Neural crest cell (in vitro differentiated cells): ENCODE measurements around the gene ADARB1. TPM values are rescaled to one million over a fixed set of nuclear protein-coding genes. Genes with fewer than 3 reads are reported as not detected.

Experiments
- DNase-seq: peaks from one replicate; pipeline ENCODE4 v3.0.0; 2021; ENCODE audit warnings: low read depth, mixed read lengths, low spot score
- H3K27ac Mint-ChIP-seq: one replicate; pipeline ENCODE4 v1.8.0; 2021; ENCODE audit warnings: mild to moderate bottlenecking, mixed read lengths; ENCODE audit not compliant: unreplicated experiment
- H3K27me3 Mint-ChIP-seq: 2 replicates; pipeline ENCODE4 v1.8.0; 2021; ENCODE audit warnings: low read depth, mild to moderate bottlenecking, mixed read lengths
- H3K36me3 Mint-ChIP-seq: 2 replicates; pipeline ENCODE4 v1.8.0; 2021; ENCODE audit warnings: low read depth, mild to moderate bottlenecking, mixed read lengths
- H3K4me1 Mint-ChIP-seq: 2 replicates; pipeline ENCODE4 v1.8.0; 2021; ENCODE audit warnings: mixed read lengths
- H3K4me3 Mint-ChIP-seq: one replicate; pipeline ENCODE4 v1.8.0; 2021; ENCODE audit warnings: mild to moderate bottlenecking, mixed read lengths
- H3K9me3 Mint-ChIP-seq: 2 replicates; pipeline ENCODE4 v1.8.0; 2021; ENCODE audit warnings: mixed read lengths
- total RNA-seq: library from RNA; stranded (reverse); gene quantifications from 2 replicates; pipeline ENCODE4 v1.2.1, GENCODE V29; 2021
- TF ChIP-seq, protein P1 (sequence below): fragments of 200-600 bp; sonication (generic); conservative IDR thresholded peaks from 2 replicates; pipeline ENCODE4 v1.5.0; 2021; ENCODE audit warnings: antibody characterized with exemption, mild to moderate bottlenecking

Gene ADARB1
- total RNA-seq, 1 donor from 2014 or later: 21.0 TPM

DNA sequence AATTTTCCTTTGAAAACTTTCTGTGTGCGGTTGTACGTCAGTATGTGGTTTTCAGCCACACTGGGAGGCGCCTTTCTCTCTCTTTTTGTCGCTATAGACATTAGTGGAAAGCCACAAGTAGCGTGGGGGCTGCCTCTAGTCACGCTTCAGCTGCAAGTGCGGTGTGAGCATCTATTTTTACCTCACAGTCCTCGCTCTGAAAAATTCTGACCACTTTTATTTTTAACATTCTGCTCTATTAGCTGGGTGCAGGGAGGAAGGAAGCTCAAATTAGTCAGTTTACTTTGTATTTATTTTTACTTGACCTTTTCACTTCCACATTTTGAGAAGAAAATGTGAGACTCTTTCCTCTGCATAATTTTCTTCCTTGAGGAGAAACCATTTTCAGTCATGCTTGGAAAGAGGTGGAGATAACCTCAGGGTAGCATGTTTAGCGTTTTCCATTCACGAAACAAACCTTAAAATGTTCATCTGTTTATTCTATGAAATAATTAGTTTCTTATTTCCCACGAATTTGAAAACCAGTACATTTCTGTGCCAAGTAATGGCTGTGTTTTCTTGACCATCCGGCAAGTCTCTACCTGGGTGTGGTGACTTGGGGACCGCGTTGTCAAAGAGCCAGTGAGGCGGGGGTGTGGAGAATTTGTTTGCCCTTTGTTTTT lies 35.6 kb downstream of the ADARB1 start:
- Mint-ChIP-seq H3K4me1 (peaks cover 21% of the 10 kb centered on the region), H3K36me3 (no peaks in the 10 kb centered on the region), H3K27me3 (no peaks in the 10 kb centered on the region), H3K4me3 (no peak overlapping the region), H3K9me3 (no peaks in the 10 kb centered on the region), H3K27ac (no peak overlapping the region)
- DNase-seq: no peak
- TF ChIP-seq, protein P1, sequence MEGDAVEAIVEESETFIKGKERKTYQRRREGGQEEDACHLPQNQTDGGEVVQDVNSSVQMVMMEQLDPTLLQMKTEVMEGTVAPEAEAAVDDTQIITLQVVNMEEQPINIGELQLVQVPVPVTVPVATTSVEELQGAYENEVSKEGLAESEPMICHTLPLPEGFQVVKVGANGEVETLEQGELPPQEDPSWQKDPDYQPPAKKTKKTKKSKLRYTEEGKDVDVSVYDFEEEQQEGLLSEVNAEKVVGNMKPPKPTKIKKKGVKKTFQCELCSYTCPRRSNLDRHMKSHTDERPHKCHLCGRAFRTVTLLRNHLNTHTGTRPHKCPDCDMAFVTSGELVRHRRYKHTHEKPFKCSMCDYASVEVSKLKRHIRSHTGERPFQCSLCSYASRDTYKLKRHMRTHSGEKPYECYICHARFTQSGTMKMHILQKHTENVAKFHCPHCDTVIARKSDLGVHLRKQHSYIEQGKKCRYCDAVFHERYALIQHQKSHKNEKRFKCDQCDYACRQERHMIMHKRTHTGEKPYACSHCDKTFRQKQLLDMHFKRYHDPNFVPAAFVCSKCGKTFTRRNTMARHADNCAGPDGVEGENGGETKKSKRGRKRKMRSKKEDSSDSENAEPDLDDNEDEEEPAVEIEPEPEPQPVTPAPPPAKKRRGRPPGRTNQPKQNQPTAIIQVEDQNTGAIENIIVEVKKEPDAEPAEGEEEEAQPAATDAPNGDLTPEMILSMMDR: no peak

DNA sequence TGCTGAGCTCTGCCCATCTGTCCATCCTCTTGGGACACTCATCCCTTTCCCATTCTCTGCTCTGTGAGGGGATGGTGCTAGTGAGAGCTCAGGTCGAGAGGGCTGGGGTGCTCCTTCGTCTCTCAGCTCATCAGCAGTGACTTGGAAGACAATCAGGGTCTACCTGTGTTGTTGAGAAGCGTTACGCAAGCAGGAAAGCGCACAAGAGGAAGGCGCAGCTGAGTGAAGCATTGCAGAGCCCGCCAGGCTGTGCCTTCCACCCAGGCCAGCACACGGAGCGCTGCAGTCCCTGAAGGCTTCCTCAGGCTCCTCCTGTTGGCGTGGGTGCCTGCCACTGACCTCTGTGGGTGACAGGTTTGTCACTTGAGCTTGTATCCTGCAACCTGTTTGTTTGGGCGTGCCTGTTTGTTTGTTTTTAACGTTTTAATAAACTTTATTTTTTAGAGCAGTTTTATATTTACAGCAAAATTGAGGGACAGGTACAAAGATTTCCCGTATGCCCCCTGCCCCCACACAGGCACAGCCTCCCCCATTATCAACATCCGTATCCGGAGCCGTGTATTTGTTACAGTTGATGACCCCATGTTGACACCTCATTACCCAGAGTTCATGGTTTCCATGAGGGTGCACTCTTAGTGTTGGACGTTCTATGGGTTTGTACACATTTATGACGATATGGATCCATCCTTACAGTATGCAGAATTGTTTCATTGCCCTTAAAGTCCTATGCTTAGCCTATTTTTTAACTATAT lies 36.7 kb downstream of the ADARB1 start:
- Mint-ChIP-seq H3K4me3 (no peak overlapping the region), H3K27ac (no peak overlapping the region), H3K36me3 (no peaks in the 10 kb centered on the region), H3K9me3 (no peaks in the 10 kb centered on the region), H3K4me1 (peaks cover 13% of the 10 kb centered on the region), H3K27me3 (no peaks in the 10 kb centered on the region)
- TF ChIP-seq, protein P1: no peak
- DNase-seq: no peak

DNA sequence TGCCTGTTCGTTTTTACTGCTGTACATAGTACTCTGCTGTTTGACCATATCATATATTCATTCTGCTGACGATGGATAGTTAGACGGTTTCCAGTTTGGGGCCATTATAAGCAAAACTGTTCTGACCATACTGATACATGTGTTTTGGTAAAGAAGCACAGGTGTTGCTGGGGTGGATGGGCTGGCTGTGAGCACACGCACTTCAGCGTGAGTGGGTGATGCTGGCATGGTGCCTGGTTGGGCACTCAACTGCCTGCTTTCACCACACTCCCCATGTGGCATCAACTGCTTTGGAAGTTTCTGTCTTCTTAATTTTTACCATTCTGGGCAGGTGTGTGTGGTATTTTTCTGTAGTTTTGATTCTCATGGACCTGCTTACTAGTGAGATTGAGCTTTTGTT lies 37.3 kb downstream of the ADARB1 start:
- Mint-ChIP-seq H3K9me3 (no peaks in the 10 kb centered on the region), H3K27ac (no peak overlapping the region), H3K4me1 (peaks cover 8% of the 10 kb centered on the region), H3K36me3 (no peaks in the 10 kb centered on the region), H3K27me3 (no peaks in the 10 kb centered on the region), H3K4me3 (no peak overlapping the region)
- no peak for DNase-seq
- TF ChIP-seq, protein P1: no peak

DNA sequence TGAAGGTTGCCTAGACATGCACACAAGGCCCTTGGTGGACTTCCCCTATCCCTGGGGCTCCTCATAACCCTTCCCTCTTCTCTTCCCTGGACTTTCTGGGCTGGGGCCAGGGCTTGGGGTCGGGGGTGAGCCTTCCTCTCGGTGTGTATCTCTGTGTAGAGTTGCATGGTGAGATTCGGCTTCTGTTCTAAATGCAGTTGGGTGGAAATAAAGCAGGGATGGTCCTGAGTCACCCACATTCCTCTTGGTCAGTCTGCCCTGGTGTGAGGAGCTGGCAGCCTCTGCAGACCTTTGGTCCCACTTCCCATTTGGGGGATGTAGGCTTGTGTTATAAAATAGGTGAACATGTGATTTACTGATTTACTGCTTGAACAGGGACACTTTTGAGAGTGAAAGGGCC lies 38.0 kb downstream of the ADARB1 start:
- H3K4me1 Mint-ChIP-seq: peaks cover 6% of the 10 kb centered on the region
- TF ChIP-seq, protein P1: no peak
- H3K27ac Mint-ChIP-seq: peak overlapping the region; percentile 57
- no peak overlapping the region for H3K4me3 Mint-ChIP-seq
- no peak for DNase-seq
- no peaks in the 10 kb centered on the region for H3K9me3 Mint-ChIP-seq
- no peaks in the 10 kb centered on the region for H3K27me3 Mint-ChIP-seq
- no peaks in the 10 kb centered on the region for H3K36me3 Mint-ChIP-seq

DNA sequence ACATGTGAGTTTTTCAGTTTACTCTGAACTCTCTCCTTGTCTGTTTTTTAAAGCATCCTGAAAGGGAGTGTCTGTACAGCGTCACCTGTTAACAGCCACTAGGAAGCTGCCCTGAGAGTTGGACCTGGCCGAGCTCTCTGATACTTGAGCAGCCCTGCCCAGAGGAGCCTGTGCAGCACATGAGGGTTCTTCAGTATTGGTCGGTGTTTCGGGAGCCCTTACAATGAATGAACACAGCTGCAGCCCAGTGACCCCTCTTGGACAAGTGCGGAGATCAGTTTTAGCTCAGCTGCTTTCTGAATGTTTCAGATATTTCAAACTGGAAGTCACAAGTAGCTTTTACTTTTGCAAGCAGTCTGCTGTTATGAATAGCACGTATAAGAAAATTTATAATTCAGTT lies 39.2 kb downstream of the ADARB1 start:
- no peak for DNase-seq
- H3K9me3 Mint-ChIP-seq: no peaks in the 10 kb centered on the region
- no peaks in the 10 kb centered on the region for H3K27me3 Mint-ChIP-seq
- no peaks in the 10 kb centered on the region for H3K36me3 Mint-ChIP-seq
- H3K4me3 Mint-ChIP-seq: no peak overlapping the region
- peaks cover 6% of the 10 kb centered on the region for H3K4me1 Mint-ChIP-seq
- H3K27ac Mint-ChIP-seq: no peak overlapping the region
- TF ChIP-seq, protein P1: no peak
